HuH-7 (cell line): Measurements from ENCODE around the gene MYO9A.
"Not testable (repeated sequence)": the region's sequence is repeated elsewhere in the genome, so short reads cannot be mapped to it uniquely, and the experiment has no call there.

ENCODE experiments used
- DNase-seq: peaks from one replicate; pipeline ENCODE4 v3.0.0; 2011; ENCODE audit warnings: low spot score

Gene MYO9A

GRCh38 chr15:72136170-72137051 is 18.5 kb upstream of the MYO9A start:
- DNase-seq: no peak

GRCh38 chr15:72135719-72136118 is 17.8 kb upstream of the MYO9A start:
- no peak for DNase-seq

DNA sequence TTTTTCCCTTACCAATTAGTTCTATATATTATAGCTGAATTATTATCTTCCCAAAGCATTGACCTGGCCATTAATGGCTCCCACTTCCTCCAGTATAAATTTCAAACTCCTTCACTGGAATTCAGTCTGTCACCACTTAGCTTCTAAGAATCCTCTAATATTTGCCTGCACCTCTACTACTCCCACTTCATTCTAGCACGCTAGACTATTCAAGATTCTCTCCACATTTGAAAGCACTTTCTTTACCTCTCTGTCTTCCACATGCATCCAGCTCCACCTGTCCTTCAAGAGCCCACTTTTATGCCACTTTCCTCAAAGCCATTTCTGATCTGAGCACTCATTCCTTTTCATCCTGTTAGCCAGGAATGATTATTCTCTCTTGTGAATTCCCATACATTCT is 15.3 kb upstream of the MYO9A start:
- no peak for DNase-seq

GRCh38 chr15:72131922-72132321 is 14.0 kb upstream of the MYO9A start:
- no peak for DNase-seq

- no peak for DNase-seq
Measured at GRCh38 chr15:72130272-72130671, 12.3 kb upstream of the MYO9A start.

GRCh38 chr15:72128359-72128758 is 10.4 kb upstream of the MYO9A start:
- DNase-seq: no peak

DNA sequence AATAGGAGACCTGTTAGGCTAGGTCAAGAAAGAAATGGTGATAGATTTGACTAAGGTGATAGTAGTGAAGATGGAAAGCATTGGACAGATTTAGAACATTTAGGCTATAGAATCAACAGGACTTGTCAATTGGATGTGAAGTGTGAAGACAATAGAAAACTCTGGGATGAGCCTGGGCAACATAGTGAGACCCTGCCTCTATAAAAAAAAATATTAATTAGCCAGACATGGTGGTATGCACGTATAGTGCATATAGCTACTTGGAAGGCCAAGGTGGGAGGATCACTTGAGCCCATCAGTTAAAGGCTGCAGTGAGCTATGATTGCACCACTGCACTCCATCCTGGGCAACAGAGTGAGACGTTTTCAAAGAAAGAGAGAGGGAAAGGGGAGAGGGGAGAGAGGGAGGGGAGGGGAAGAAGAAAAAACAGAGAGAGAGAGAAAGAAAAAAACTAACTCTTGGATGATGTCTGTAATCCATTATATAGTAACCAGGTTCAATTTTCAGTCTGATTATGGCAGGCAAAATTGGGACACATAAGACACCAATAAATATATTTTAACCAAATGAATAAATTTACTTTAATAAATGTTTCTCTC is 9.9 kb upstream of the MYO9A start:
- DNase-seq: no peak

GRCh38 chr15:72124218-72124617 is 6.3 kb upstream of the MYO9A start:
- no peak for DNase-seq

DNA sequence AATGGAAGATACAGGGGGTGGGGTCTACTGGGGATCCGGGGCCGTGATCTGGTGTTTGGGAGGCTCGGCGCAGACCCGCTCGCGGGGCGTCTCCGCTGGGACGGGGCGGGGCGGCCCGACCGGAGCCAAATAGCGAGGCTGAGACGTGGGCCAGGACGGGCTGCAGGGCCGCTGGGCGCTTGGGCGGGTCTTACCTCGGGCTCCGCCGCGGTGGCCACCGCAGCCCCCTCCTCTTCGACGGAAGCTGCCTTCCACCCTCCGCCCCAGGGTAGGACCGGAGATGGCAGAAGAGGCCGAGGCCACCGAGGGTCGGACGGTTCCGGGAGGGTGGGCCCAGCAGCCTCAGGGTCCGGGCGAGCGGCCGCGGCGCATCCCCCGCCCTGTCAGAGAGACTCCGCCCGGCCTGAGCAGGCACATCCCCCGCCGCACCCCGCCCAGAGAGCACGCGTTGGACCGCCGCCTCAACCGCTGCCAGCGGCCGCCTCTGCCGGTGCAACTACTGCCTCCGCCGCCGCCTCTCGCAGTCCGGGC is 399 bp downstream of the MYO9A start:
- DNase-seq: peak; percentile 66

- peak; percentile 43 for DNase-seq
Measured at GRCh38 chr15:72116731-72117485, 1.0 kb downstream of the MYO9A start.

DNA sequence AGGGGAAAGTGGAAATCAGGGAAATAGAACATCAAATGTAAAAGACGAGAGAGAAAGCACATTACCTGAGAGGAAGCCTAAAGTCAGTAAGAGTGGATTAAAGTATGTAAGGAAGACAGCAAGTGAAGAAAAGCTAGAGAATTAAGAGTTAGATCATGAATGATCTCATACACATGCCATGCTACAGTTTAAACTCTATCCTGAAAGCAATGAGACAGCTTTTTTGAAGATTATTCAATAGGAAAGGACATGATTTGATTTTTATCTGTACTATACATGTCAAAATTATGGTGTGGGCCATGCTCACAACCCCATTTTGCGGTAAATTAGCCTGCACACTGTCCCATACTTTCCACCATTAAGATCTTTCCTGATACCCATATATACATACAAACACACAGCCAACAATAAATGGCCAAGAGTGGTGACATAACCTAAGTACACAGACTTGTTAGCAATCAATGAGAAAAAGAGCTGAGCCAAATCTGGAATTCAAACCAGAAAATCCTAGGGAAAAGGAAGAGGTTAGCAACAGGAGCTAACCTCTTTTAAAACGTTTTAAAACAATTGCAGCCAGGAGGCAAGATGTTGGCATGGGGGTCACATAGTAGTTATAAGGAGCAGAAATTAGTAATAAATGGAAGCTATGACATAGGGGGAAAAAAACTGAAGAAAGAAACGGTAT is 4.5 kb downstream of the MYO9A start:
- DNase-seq: peak; percentile 46

- DNase-seq: no peak
Measured at GRCh38 chr15:72112805-72113204, 5.1 kb downstream of the MYO9A start.

GRCh38 chr15:72112116-72112515 is 5.8 kb downstream of the MYO9A start:
- no peak for DNase-seq

DNA sequence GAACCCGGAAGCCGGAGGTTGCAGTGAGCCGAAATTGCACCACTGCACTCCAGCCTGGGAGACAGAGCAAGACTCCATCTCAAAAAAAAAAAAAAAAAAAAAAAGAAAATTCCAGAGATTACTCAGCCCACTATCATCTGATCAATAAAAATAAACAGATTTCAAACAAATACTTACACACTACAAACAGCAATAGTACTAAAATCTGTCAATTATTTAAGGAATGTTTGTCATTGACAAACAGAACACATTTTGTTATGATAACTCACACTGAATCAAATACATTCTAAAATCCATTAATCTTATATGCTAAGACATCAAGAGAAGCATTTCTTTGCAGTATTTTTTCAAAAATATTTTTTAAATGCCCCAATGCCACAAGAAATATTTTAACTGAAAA is 7.6 kb downstream of the MYO9A start:
- peak; percentile 30 for DNase-seq

DNA sequence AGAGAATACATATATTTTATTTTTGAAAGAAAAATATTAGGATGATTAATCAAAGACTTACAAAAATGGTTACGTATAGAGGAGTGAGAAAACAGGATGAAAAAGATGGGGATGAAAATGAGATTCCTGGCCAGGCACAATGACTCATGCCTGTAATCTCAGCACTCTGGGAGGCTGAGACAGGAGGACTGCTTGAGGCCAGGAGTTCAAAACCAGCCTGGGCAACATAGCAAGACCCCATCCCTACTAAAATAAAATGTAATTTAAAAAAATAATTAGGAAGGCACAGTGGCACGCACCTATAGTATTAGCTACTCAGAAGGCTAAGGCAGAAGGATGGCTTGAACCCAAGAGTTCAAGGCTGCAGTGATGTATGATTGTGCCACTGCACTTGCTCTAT is 11.9 kb downstream of the MYO9A start:
- no peak for DNase-seq

- no peak for DNase-seq
Measured at GRCh38 chr15:72105111-72105510, 12.8 kb downstream of the MYO9A start.

DNA sequence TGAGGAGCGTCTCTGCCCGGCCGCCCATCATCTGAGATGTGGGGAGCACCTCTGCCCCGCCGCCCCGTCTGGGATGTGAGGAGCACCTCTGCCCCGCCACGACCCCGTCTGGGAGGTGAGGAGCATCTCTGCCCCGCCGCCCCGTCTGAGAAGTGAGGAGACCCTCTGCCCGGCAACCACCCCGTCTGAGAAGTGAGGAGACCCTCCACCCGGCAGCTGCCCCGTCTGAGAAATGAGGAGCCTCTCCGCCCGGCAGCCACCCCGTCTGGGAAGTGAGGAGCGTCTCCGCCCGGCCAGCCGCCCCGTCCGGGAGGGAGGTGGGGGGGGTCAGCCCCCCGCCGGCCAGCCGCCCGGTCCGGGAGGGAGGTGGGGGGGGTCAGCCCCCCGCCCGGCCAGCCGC is 17.4 kb downstream of the MYO9A start:
- DNase-seq: not testable (repeated sequence)

- no peak for DNase-seq
Measured at GRCh38 chr15:72099155-72099554, 18.8 kb downstream of the MYO9A start.

- DNase-seq: no peak
Measured at GRCh38 chr15:72098040-72098439, 19.9 kb downstream of the MYO9A start.

DNA sequence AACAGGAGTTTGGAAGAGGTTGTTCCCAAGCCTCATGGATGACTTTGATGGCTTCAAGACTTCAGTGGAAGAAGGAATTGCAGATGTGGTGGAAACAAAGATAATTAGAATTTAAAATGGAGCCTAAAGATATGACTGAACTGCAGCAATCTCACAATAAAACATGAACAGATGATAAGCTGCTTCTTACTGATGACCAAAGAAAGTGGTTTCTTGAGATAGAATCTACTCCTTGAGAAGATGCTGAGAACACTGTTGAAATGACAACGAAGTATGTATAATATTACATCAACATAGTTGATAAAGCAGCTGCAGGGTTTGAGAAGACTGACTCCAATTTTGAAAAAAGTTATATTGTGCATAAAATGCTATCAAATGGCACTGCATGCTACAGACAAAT is 21.2 kb downstream of the MYO9A start:
- no peak for DNase-seq

GRCh38 chr15:72092691-72093090 is 25.3 kb downstream of the MYO9A start:
- DNase-seq: no peak

GRCh38 chr15:72092006-72092405 is 25.9 kb downstream of the MYO9A start:
- DNase-seq: no peak
